Measurements from ENCODE around the gene NADK2. TPM values are rescaled to one million over a fixed set of nuclear protein-coding genes. Genes with fewer than 3 reads are reported as not detected.
A peak's percentile ranks its signal among the peaks of the same experiment; 100 is the strongest.

NADK2 gene
- total and polyA plus RNA-seq, 3 experiments from 2014 or later: 7.9 to 24.3 (median 22.7) TPM

DNA sequence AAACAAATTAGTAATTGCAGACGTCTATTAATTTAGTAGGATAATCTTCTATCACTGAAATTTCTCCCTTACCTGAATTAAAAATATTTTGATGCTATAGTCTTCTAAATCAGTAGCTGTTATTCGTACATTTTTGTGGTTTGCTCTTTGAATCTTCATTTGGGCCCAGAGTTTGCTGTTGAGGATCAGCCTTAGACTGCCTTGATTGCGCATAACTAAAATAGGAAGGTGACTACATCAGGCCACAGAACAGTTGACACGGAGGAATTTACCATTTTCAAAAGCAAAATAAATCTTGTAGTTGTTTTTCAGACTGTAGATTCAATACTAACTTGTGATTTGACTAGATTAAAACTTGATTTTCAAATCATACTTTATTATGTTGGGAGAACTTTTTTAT, 11.8 kb upstream of the NADK2 start:
- no peaks in the 10 kb centered on the region for H3K27me3 ChIP-seq (ENCODE audit: insufficient read depth, low read length, poor library complexity, severe bottlenecking)
- no peaks in the 10 kb centered on the region for H3K9me3 Mint-ChIP-seq
- H3K4me3 ChIP-seq (ENCODE audit: low read length): no peak overlapping the region
- peaks cover 16 to 59% of the 10 kb centered on the region in 2 donors for H3K27me3 Mint-ChIP-seq
- H3K9me3 ChIP-seq (ENCODE audit: low read length): no peaks in the 10 kb centered on the region
- H3K4me1 ChIP-seq (ENCODE audit: insufficient read depth, low read length): no peaks in the 10 kb centered on the region
- no peaks in the 10 kb centered on the region for H3K36me3 ChIP-seq (ENCODE audit: insufficient read depth, low read length)
- no peak overlapping the region for H3K27ac ChIP-seq (ENCODE audit: low read depth, low read length)
- DNase-seq: no peak
- H3K4me3 Mint-ChIP-seq: no peak overlapping the region
- POLR2A ChIA-PET: no interaction called here
- H3K27ac Mint-ChIP-seq: no peak overlapping the region
- no peaks in the 10 kb centered on the region for H3K36me3 Mint-ChIP-seq
- CTCF ChIA-PET: interaction anchor here (0.5 to 2.2 kb wide), 2 partner anchors 11 to 12 kb away, joined by 3 to 10 read pairs; no protein-coding TSS in a partner anchor
- H3K4me1 Mint-ChIP-seq: no peaks in the 10 kb centered on the region

DNA sequence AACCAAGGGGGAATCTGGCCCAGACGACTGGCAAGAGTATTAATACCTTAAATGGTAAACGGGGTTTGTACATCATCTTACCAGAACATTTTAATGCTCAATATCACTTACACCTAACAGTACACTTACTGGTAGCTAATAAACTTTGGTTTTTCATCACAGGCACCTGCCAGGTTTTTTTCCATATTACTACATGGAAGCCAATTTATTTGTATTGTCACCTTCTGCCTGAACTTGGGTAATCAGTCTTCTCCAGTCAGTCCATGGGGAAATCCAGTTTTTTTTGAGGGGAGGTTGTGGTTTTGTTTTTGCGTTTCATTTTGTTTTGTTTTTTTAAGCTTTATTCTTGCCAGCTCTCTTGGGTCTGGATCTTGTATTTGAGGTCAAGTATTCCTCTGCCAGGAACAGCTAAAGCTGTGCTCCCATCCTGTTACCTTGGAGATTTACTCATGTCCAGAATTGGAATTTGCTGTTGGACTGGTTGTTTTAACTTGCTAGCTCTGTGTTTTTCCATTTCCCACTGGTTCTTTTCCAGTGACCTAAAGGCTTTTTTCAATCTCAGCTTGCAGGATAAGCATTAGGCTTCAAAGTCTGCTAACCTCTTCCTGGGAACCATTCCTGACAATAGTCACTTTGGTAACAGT, 11.1 kb upstream of the NADK2 start:
- no peak overlapping the region for H3K4me3 ChIP-seq (ENCODE audit: low read length)
- Mint-ChIP-seq H3K4me3 (no peak overlapping the region), H3K9me3 (no peaks in the 10 kb centered on the region), H3K27ac (peak overlapping the region in 1 of 8 donors; percentile 21), H3K27me3 (peaks cover 12 to 54% of the 10 kb centered on the region in 2 donors), H3K36me3 (no peaks in the 10 kb centered on the region), H3K4me1 (no peaks in the 10 kb centered on the region)
- CTCF ChIA-PET: interaction anchor here (1.3 to 2.2 kb wide), 2 partner anchors 10 to 12 kb away, joined by 4 to 10 read pairs; no protein-coding TSS in a partner anchor
- H3K4me1 ChIP-seq (ENCODE audit: insufficient read depth, low read length): no peaks in the 10 kb centered on the region
- DNase-seq: no peak
- no peaks in the 10 kb centered on the region for H3K9me3 ChIP-seq (ENCODE audit: low read length)
- no peaks in the 10 kb centered on the region for H3K36me3 ChIP-seq (ENCODE audit: insufficient read depth, low read length)
- POLR2A ChIA-PET: no interaction called here
- no peak overlapping the region for H3K27ac ChIP-seq (ENCODE audit: low read depth, low read length)
- no peaks in the 10 kb centered on the region for H3K27me3 ChIP-seq (ENCODE audit: insufficient read depth, low read length, poor library complexity, severe bottlenecking)

DNA sequence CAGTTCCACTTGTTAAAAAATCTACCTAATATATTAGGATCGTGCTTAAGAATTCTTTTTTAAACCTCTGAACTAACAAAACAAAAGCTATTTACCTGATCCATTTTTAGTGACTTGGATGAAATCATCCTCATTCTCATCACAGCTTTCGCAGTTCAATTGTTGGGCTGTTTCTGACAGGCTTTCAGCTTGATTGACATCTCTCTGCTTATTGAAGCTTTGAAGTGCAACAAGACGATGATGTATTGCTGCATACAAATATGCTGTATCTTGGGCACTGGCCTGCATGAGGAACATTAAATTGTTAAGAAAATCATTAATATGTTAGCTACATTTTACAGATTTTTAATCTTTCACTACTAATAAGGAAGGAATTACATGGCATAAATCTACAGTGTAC, 9.5 kb upstream of the NADK2 start:
- H3K9me3 ChIP-seq (ENCODE audit: low read length): no peaks in the 10 kb centered on the region
- H3K27me3 ChIP-seq (ENCODE audit: insufficient read depth, low read length, poor library complexity, severe bottlenecking): no peaks in the 10 kb centered on the region
- H3K4me1 ChIP-seq (ENCODE audit: insufficient read depth, low read length): no peaks in the 10 kb centered on the region
- H3K27me3 Mint-ChIP-seq: peaks cover 10 to 44% of the 10 kb centered on the region in 2 donors
- DNase-seq: no peak
- no peak overlapping the region for H3K4me3 ChIP-seq (ENCODE audit: low read length)
- CTCF ChIA-PET: interaction anchor here (1.7 to 1.8 kb wide), 2 partner anchors 9 to 14 kb away, joined by 6 to 11 read pairs; partner anchors contain the start of gene NADK2
- H3K9me3 Mint-ChIP-seq: no peaks in the 10 kb centered on the region
- H3K4me1 Mint-ChIP-seq: no peaks in the 10 kb centered on the region
- no peaks in the 10 kb centered on the region for H3K36me3 ChIP-seq (ENCODE audit: insufficient read depth, low read length)
- H3K4me3 Mint-ChIP-seq: no peak overlapping the region
- H3K27ac ChIP-seq (ENCODE audit: low read depth, low read length): no peak overlapping the region
- H3K36me3 Mint-ChIP-seq: no peaks in the 10 kb centered on the region
- H3K27ac Mint-ChIP-seq: no peak overlapping the region
- POLR2A ChIA-PET: no interaction called here

DNA sequence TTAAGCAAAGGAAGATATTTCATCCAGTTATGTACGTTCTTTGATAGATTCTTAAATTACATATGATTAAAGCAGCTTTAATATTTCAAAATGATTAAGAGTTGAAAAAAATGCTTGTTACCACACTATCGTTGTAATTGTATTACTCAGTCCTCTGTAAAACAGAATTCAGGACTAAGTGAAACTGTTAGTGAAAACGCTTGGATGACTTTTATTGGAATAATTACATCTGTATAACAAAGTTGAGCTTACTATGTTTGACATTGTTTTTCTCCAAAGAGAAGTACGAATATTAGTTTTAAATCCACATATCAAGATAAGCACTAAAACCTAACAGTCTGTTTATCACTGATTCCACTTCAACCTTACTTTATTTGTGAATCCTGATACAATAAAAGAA, 8.7 kb upstream of the NADK2 start:
- no peaks in the 10 kb centered on the region for H3K27me3 ChIP-seq (ENCODE audit: insufficient read depth, low read length, poor library complexity, severe bottlenecking)
- H3K36me3 ChIP-seq (ENCODE audit: insufficient read depth, low read length): no peaks in the 10 kb centered on the region
- DNase-seq: no peak
- peaks cover 10 to 37% of the 10 kb centered on the region in 2 donors for H3K27me3 Mint-ChIP-seq
- no peak overlapping the region for H3K27ac ChIP-seq (ENCODE audit: low read depth, low read length)
- H3K9me3 Mint-ChIP-seq: no peaks in the 10 kb centered on the region
- ChIA-PET POLR2A (no interaction called here), CTCF (interaction anchor here (1.7 to 1.8 kb wide), 2 partner anchors 9 to 15 kb away, joined by 6 to 11 read pairs; partner anchors contain the start of gene NADK2)
- no peak overlapping the region for H3K4me3 ChIP-seq (ENCODE audit: low read length)
- H3K4me1 Mint-ChIP-seq: no peaks in the 10 kb centered on the region
- no peak overlapping the region for H3K4me3 Mint-ChIP-seq
- H3K4me1 ChIP-seq (ENCODE audit: insufficient read depth, low read length): no peaks in the 10 kb centered on the region
- H3K36me3 Mint-ChIP-seq: no peaks in the 10 kb centered on the region
- H3K9me3 ChIP-seq (ENCODE audit: low read length): no peaks in the 10 kb centered on the region
- H3K27ac Mint-ChIP-seq: no peak overlapping the region

DNA sequence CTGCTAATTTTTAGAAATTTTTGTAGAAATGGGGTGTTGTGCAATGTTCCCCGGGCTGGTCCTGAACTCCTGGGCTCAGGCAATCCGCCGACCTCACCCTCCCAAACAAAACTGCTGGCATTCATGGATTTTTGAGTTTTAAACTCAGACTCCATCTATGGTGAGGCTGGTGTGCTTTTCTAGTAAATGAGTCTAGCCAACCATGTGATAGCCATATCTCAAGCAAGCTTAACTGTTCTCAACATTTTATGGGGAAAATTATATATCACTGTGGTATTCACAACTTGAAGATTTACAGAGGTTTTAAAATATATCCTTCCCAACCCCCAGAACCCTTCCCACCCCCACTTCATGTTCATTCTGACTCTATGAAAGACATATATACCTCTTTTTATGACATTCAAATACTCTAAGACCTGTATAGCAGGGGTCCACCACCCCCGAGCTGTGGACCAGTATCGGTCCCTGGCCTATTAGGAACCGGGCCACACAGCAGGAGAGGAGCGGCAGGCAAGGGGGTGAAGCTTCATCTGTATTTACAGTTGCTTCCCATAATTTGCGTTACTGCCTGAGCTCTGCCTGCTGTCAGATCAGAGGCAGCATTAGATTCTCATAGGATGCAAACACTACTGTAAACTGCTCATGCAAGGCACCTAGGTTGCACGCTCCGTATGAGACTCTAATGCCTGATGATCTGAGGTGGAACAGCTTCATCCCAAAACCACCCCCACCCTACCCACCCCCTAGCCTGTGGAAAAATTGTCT, 4.5 kb upstream of the NADK2 start:
- Mint-ChIP-seq H3K27me3 (peaks cover 7 to 16% of the 10 kb centered on the region in 2 donors), H3K4me1 (peaks cover 18 to 22% (median 21%) of the 10 kb centered on the region in 3 donors), H3K27ac (no peak overlapping the region), H3K4me3 (no peak overlapping the region), H3K36me3 (peaks cover 0 to 7% (median 0%) of the 10 kb centered on the region in 3 donors), H3K9me3 (no peaks in the 10 kb centered on the region)
- Histone ChIP-seq H3K36me3 (ENCODE audit: insufficient read depth, low read length) (no peaks in the 10 kb centered on the region), H3K27ac (ENCODE audit: low read depth, low read length) (no peak overlapping the region), H3K9me3 (ENCODE audit: low read length) (no peaks in the 10 kb centered on the region), H3K4me3 (ENCODE audit: low read length) (no peak overlapping the region), H3K4me1 (ENCODE audit: insufficient read depth, low read length) (peaks cover 7% of the 10 kb centered on the region), H3K27me3 (ENCODE audit: insufficient read depth, low read length, poor library complexity, severe bottlenecking) (no peaks in the 10 kb centered on the region)
- ChIA-PET POLR2A (no interaction called here), CTCF (no interaction called here)
- DNase-seq: no peak

DNA sequence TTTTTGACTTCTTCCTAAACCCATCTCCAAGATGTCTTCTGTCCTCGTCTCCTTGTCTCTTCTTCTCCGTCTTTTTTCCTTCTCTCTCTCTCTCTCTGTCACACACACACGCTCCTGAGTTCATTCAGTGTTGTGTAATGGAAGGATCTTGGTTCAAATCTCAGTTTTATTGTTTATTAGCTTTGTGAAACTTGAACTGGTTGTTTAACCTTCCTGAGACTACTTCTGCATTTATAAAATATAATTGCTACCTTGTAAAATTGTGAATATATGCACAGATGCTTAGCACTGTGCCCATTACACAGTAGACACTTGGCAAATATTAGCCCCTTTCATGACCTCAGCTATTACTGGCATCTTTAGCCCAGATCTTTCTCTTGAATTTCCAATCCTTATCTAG, 2.4 kb upstream of the NADK2 start:
- Mint-ChIP-seq H3K4me3 (peak overlapping the region; percentile 61 to 95 (median 91)), H3K27ac (peak overlapping the region in 7 of 8 donors; percentile 32 to 85 (median 56)), H3K36me3 (peaks cover 0 to 7% (median 0%) of the 10 kb centered on the region in 3 donors), H3K27me3 (peaks cover 0 to 1% of the 10 kb centered on the region in 2 donors), H3K4me1 (peaks cover 33 to 39% (median 38%) of the 10 kb centered on the region in 3 donors), H3K9me3 (no peaks in the 10 kb centered on the region)
- no peak for DNase-seq
- POLR2A ChIA-PET: no interaction called here
- Histone ChIP-seq H3K27ac (ENCODE audit: low read depth, low read length) (no peak overlapping the region), H3K9me3 (ENCODE audit: low read length) (no peaks in the 10 kb centered on the region), H3K4me3 (ENCODE audit: low read length) (no peak overlapping the region), H3K27me3 (ENCODE audit: insufficient read depth, low read length, poor library complexity, severe bottlenecking) (no peaks in the 10 kb centered on the region), H3K36me3 (ENCODE audit: insufficient read depth, low read length) (no peaks in the 10 kb centered on the region), H3K4me1 (ENCODE audit: insufficient read depth, low read length) (peaks cover 20% of the 10 kb centered on the region)
- CTCF ChIA-PET: no interaction called here

DNA sequence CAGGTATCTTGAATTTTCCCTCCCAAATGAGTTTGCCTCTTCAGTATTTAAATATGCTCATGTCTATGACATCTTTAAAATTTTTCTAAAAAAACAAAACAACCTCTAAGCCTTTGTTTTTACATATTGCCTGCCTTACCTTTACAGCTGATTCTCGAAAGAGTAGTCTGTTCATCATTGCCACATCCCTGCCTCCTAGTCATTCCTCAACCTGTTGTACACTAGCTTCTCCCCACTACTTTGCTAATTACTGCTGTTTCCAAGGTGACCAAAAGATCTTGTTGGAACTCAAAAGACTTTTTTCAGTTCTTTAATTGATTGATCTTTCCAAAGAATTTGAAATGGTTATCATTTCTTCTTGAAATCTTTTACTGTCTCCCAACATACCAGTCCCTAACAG, 1.9 kb upstream of the NADK2 start:
- Histone ChIP-seq H3K9me3 (ENCODE audit: low read length) (no peaks in the 10 kb centered on the region), H3K36me3 (ENCODE audit: insufficient read depth, low read length) (no peaks in the 10 kb centered on the region), H3K4me1 (ENCODE audit: insufficient read depth, low read length) (peaks cover 23% of the 10 kb centered on the region), H3K4me3 (ENCODE audit: low read length) (no peak overlapping the region), H3K27me3 (ENCODE audit: insufficient read depth, low read length, poor library complexity, severe bottlenecking) (no peaks in the 10 kb centered on the region), H3K27ac (ENCODE audit: low read depth, low read length) (no peak overlapping the region)
- Mint-ChIP-seq H3K36me3 (peaks cover 0 to 7% (median 0%) of the 10 kb centered on the region in 3 donors), H3K27ac (peak overlapping the region; percentile 21 to 87 (median 76)), H3K4me1 (peaks cover 36 to 44% (median 43%) of the 10 kb centered on the region in 3 donors), H3K27me3 (peaks cover 0 to 1% of the 10 kb centered on the region in 2 donors), H3K9me3 (no peaks in the 10 kb centered on the region), H3K4me3 (peak overlapping the region; percentile 61 to 95 (median 91))
- POLR2A ChIA-PET: no interaction called here
- DNase-seq: no peak
- CTCF ChIA-PET: no interaction called here
